B cell (primary cell): ENCODE measurements around the gene EML2. TPM values are rescaled to one million over a fixed set of nuclear protein-coding genes. Genes with fewer than 3 reads are reported as not detected.

Experiments
- ATAC-seq: fragments of 200-7000 bp; cut with Tn5 transposase; one replicate; pipeline ENCODE4 v1.10.0; 2021; ENCODE audit warnings: low read depth, mild to moderate bottlenecking, moderate number of reproducible peaks, moderate library complexity
- CTCF ChIA-PET: fragments of 350-600 bp; sonication (Branson Sonifier 250); formaldehyde crosslinking; loops from one replicate; lab custom pipeline; 2021; ENCODE audit warnings: antibody characterized with exemption, inconsistent platforms; lab: Charles Lee
- POLR2A ChIA-PET: fragments of 350-600 bp; sonication (Branson Sonifier 250); formaldehyde crosslinking; loops from one replicate; lab custom pipeline; 2021; ENCODE audit warnings: antibody characterized with exemption; lab: Charles Lee
- DNase-seq: peaks from one replicate; pipeline ENCODE4 v3.0.0; 2013
- H2AFZ ChIP-seq: 2 replicates; pipeline ENCODE4 v1.6.1; 2012; ENCODE audit warnings: mild to moderate bottlenecking, low read depth, low read length; ENCODE audit not compliant: insufficient read depth, poor library complexity, severe bottlenecking
- H3K27ac ChIP-seq, 2 donors: 1 replicate in 1 of 2; 2 replicates in 1 of 2; pipeline ENCODE4 v1.5.1; 2012 to 2013; ENCODE audit warnings: low read length in 2 of 2, mild to moderate bottlenecking in 2 of 2, moderate library complexity in 1 of 2
- H3K27me3 ChIP-seq, 4 experiments: fragments of 200-600 bp in 1 of 4; sonication (generic) in 1 of 4; replicated peaks in 1 of 4; 1 replicate in 2 of 4; 2 replicates in 2 of 4; pipeline versions ENCODE4 v1.6.1 to v1.7.0; 2013 to 2016; ENCODE audit warnings: low read length in 3 of 4, mild to moderate bottlenecking in 2 of 4, mixed read lengths in 1 of 4, moderate library complexity in 1 of 4; ENCODE audit not compliant: insufficient read depth in 4 of 4, control insufficient read depth in 3 of 4; ENCODE audit errors: control extremely low read depth in 1 of 4
- H3K36me3 ChIP-seq, 2 experiments: replicated peaks in 1 of 2; 1 replicate in 1 of 2; 2 replicates in 1 of 2; pipeline versions ENCODE4 v1.6.1 to v1.7.1; 2013; ENCODE audit warnings: low read length in 1 of 2; ENCODE audit not compliant: insufficient read depth in 2 of 2, control insufficient read depth in 1 of 2; ENCODE audit errors: control extremely low read depth in 1 of 2, extremely low read depth in 1 of 2
- H3K4me1 ChIP-seq, 2 donors: fragments of 200-600 bp in 1 of 2; sonication (generic) in 1 of 2; 1 replicate in 1 of 2; 2 replicates in 1 of 2; pipeline versions ENCODE4 v1.5.1 to v1.6.1; 2013 to 2017; ENCODE audit warnings: low read length in 2 of 2; ENCODE audit not compliant: control insufficient read depth in 2 of 2, insufficient read depth in 2 of 2
- H3K4me2 ChIP-seq: replicated peaks from 2 replicates; pipeline ENCODE3; 2012; ENCODE audit warnings: mild to moderate bottlenecking, low read depth, low read length; ENCODE audit not compliant: poor library complexity, severe bottlenecking
- H3K4me3 ChIP-seq, 5 experiments: fragments of 200-600 bp in 1 of 5; sonication (generic) in 1 of 5; 1 replicate in 3 of 5; 2 replicates in 2 of 5; pipeline versions ENCODE4 v1.5.1 to v1.7.0; 2011 to 2016; ENCODE audit warnings: low read length in 4 of 5, mild to moderate bottlenecking in 4 of 5, low read depth in 2 of 5, control low read depth in 1 of 5, moderate library complexity in 1 of 5; ENCODE audit not compliant: insufficient read depth in 1 of 5; ENCODE audit errors: control extremely low read depth in 1 of 5, extremely low read depth in 1 of 5
- H3K79me2 ChIP-seq: fragments of 200-600 bp; sonication (generic); one replicate; pipeline ENCODE4 v1.6.0; 2016; ENCODE audit warnings: low read length; ENCODE audit not compliant: control insufficient read depth, insufficient read depth
- H3K9ac ChIP-seq: fragments of 200-600 bp; sonication (generic); 2 replicates; pipeline ENCODE4 v1.6.1; 2017; ENCODE audit warnings: mild to moderate bottlenecking, low read length, moderate library complexity
- H3K9me3 ChIP-seq, 3 donors: one replicate each; pipeline versions ENCODE4 v1.6.1 to v1.7.1; 2013; ENCODE audit warnings: low read length in 2 of 3; ENCODE audit not compliant: control insufficient read depth in 2 of 3, insufficient read depth in 1 of 3; ENCODE audit errors: control extremely low read depth in 1 of 3
- H4K20me1 ChIP-seq: 2 replicates; pipeline ENCODE4 v1.6.0; 2012; ENCODE audit warnings: mild to moderate bottlenecking, low read length; ENCODE audit not compliant: insufficient read depth, control insufficient read depth, poor library complexity, severe bottlenecking
- H3K27ac Mint-ChIP-seq: one replicate; pipeline ENCODE4 v1.8.0; 2021; ENCODE audit warnings: mixed read lengths
- H3K27me3 Mint-ChIP-seq: one replicate; pipeline ENCODE4 v1.8.0; 2021; ENCODE audit warnings: mixed read lengths
- H3K4me1 Mint-ChIP-seq: one replicate; pipeline ENCODE4 v1.8.0; 2021; ENCODE audit warnings: mixed read lengths
- H3K4me3 Mint-ChIP-seq: one replicate; pipeline ENCODE4 v1.8.0; 2021; ENCODE audit warnings: mixed read lengths
- H3K9me3 Mint-ChIP-seq: one replicate; pipeline ENCODE4 v1.8.0; 2022; ENCODE audit warnings: mixed read lengths; ENCODE audit not compliant: insufficient read depth
- CTCF ChIP-seq: fragments of 200-600 bp; IDR thresholded peaks from one replicate; pipeline ENCODE4 v1.8.0; 2022; ENCODE audit warnings: antibody characterized with exemption, mild to moderate bottlenecking
- EZH2 ChIP-seq: IDR thresholded peaks from 2 replicates; pipeline ENCODE4 v1.6.1; 2012; ENCODE audit warnings: borderline replicate concordance, low read depth, mild to moderate bottlenecking, moderate library complexity, low read length; ENCODE audit not compliant: insufficient read depth, poor library complexity, severe bottlenecking
- WGBS: methylation state at CpG from one replicate; pipeline ENCODE4 v1.1.5; 2013; ENCODE audit warnings: missing lambda C conversion rate; ENCODE audit not compliant: insufficient coverage; 5-methylcytosine and 5-hydroxymethylcytosine counted together
- intact Hi-C: fragments of 100-400 bp; cut with micrococcal nuclease; formaldehyde crosslinking; loops from one replicate; pipeline ENCODE4 v1.10.0; 2022
- polyA plus RNA-seq: library from polyadenylated mRNA; depleted of rRNA; stranded (reverse); fragments of >200 nt; gene quantifications from 2 replicates; pipeline ENCODE4 v1.2.3, GENCODE V29; 2012
- total RNA-seq, 2 donors: library from RNA; stranded (reverse); fragments of 120-200 nt in 1 of 2; gene quantifications; 1 replicate in 1 of 2; 2 replicates in 1 of 2; pipeline versions ENCODE4 v1.2.3 to v1.2.4, GENCODE V29; 2013 to 2022

Gene EML2
- total and polyA plus RNA-seq, 2 donors (not counting 1 experiment from before 2014, with no cell fraction given) = 75.0 to 88.5 TPM

- H3K4me3 ChIP-seq = no peak overlapping the region
- no peak overlapping the region for H3K27ac ChIP-seq
- no peak overlapping the region for H3K4me2 ChIP-seq
- H3K9ac ChIP-seq = no peak overlapping the region
- no peak overlapping the region for H3K27ac Mint-ChIP-seq
- H3K9me3 Mint-ChIP-seq = no peaks in the 10 kb centered on the region
- no peak for TF ChIP-seq CTCF
- no peak for TF ChIP-seq EZH2
- WGBS = no CpG with 5 or more reads among the region's 1 CpG
- no peak overlapping the region for H2AFZ ChIP-seq
- peaks cover 0 to 18% (median 0%) of the 10 kb centered on the region in 3 donors for H3K9me3 ChIP-seq
- intact Hi-C loops = no loop called here
- H3K27me3 Mint-ChIP-seq = peaks cover 64% of the 10 kb centered on the region
- ATAC-seq (no peak), DNase-seq (no peak)
- H3K36me3 ChIP-seq = no peaks in the 10 kb centered on the region
- H3K4me1 Mint-ChIP-seq = peaks cover 12% of the 10 kb centered on the region
- no peaks in the 10 kb centered on the region for H3K79me2 ChIP-seq
- no peak overlapping the region for H3K4me3 Mint-ChIP-seq
- H3K27me3 ChIP-seq = peaks cover 0 to 54% (median 14%) of the 10 kb centered on the region in 4 experiments
- ChIA-PET CTCF (interaction anchor here (0.6 to 1.1 kb wide), 3 partner anchors 14 to 671 kb away, joined by 3 to 7 read pairs (median 3); no protein-coding TSS in a partner anchor), POLR2A (interaction anchor here (0.6 kb wide), 1 partner anchor 90 kb away, joined by 5 read pairs; no protein-coding TSS in a partner anchor)
- H3K4me1 ChIP-seq = peaks cover 8 to 11% of the 10 kb centered on the region in 2 donors
- no peaks in the 10 kb centered on the region for H4K20me1 ChIP-seq
These were observed 45.7 kb downstream of the EML2 start for GRCh38 chr19:45593520-45593919.

GRCh38 chr19:45592366-45592765, 46.8 kb downstream of the EML2 start:
- Histone ChIP-seq H4K20me1 (no peaks in the 10 kb centered on the region), H3K4me3 (no peak overlapping the region), H3K9ac (no peak overlapping the region), H3K4me1 (no peaks in the 10 kb centered on the region), H3K36me3 (no peaks in the 10 kb centered on the region), H3K9me3 (peaks cover 0 to 14% (median 0%) of the 10 kb centered on the region in 3 donors), H3K27ac (no peak overlapping the region), H3K4me2 (no peak overlapping the region), H3K27me3 (peaks cover 0 to 42% (median 5%) of the 10 kb centered on the region in 4 experiments), H2AFZ (no peak overlapping the region), H3K79me2 (no peaks in the 10 kb centered on the region)
- no peak for TF ChIP-seq EZH2
- no peak for TF ChIP-seq CTCF
- intact Hi-C loops = no loop called here
- peaks cover 53% of the 10 kb centered on the region for H3K27me3 Mint-ChIP-seq
- 0% methylated on average over 3 of the region's 4 CpGs for WGBS
- no peak overlapping the region for H3K27ac Mint-ChIP-seq
- ChIA-PET POLR2A (interaction anchor here (0.6 kb wide), 1 partner anchor 103 kb away, joined by 3 read pairs; no protein-coding TSS in a partner anchor), CTCF (no interaction called here)
- ATAC-seq (no peak), DNase-seq (no peak)
- peaks cover under 1% of the 10 kb centered on the region for H3K4me1 Mint-ChIP-seq
- no peak overlapping the region for H3K4me3 Mint-ChIP-seq
- H3K9me3 Mint-ChIP-seq = no peaks in the 10 kb centered on the region
